Measurements from ENCODE around the gene KCND3. TPM values are rescaled to one million over a fixed set of nuclear protein-coding genes. Genes with fewer than 3 reads are reported as not detected.

Gene KCND3
- total and polyA plus RNA-seq, 2 donors (not counting 3 experiments of a cell fraction or from before 2014, with no cell fraction given), result 0.03 TPM; not detected in 1

GRCh38 chr1:111948209-111949171 lies 41.0 kb downstream of the KCND3 start:
- ChIA-PET CTCF (no interaction called here), POLR2A (no interaction called here)
- BruUV-seq (replicated peaks), result no TSS peak
- FAIRE-seq, result no peak
- Histone ChIP-seq H4K20me1 (replicated peaks; ENCODE audit: control insufficient read depth, extremely low read depth, insufficient read depth, low read length) (no peaks in the 10 kb centered on the region), H3K9ac (replicated peaks; ENCODE audit: extremely low read depth, insufficient read depth, low read length) (no peak overlapping the region), H3K4me3 (replicated peaks in 1 of 3; ENCODE audit: insufficient read depth in 1 of 3, low read depth in 1 of 3, low read length in 3 of 3) (no peak overlapping the region), H2AFZ (ENCODE audit: low read depth, low read length) (no peak overlapping the region), H3K27ac (ENCODE audit: insufficient read depth, low read depth, low read length) (no peak overlapping the region), H3K9me1 (replicated peaks; ENCODE audit: control insufficient read depth, extremely low read depth, insufficient read depth, low read length) (no peaks in the 10 kb centered on the region), H3K4me1 (ENCODE audit: control insufficient read depth, extremely low read depth, insufficient read depth, low read length) (no peaks in the 10 kb centered on the region), H3K4me2 (ENCODE audit: insufficient read depth, low read length) (no peak overlapping the region), H3K27me3 (ENCODE audit: control insufficient read depth in 2 of 2, insufficient read depth in 2 of 2, low read length in 2 of 2) (no peaks in the 10 kb centered on the region), H3K79me2 (ENCODE audit: control insufficient read depth, insufficient read depth, low read length) (no peaks in the 10 kb centered on the region), H3K9me3 (replicated peaks; ENCODE audit: control insufficient read depth, insufficient read depth, low read length) (no peaks in the 10 kb centered on the region), H3K36me3 (ENCODE audit: control insufficient read depth in 2 of 2, extremely low read depth in 1 of 2, insufficient read depth in 2 of 2, low read length in 2 of 2) (no peaks in the 10 kb centered on the region)
- no peak for TF ChIP-seq GATA2 (IDR thresholded peaks at IDR 0.05; ENCODE audit: insufficient read depth, insufficient read length, low read depth, low read length)
- TF ChIP-seq JUN (IDR thresholded peaks at IDR 0.05; ENCODE audit: borderline replicate concordance, insufficient read depth, insufficient read length, low read depth), result no peak
- TF ChIP-seq POLR2A (IDR thresholded peaks at IDR 0.05; ENCODE audit: low read depth, low read length), result no peak
- no peak for TF ChIP-seq MYC (IDR thresholded peaks at IDR 0.05; ENCODE audit: low read depth, low read length)
- no peak for TF ChIP-seq MAX (IDR thresholded peaks at IDR 0.05; ENCODE audit: insufficient read depth, insufficient read length)
- TF ChIP-seq POLR2AphosphoS5 (IDR thresholded peaks at IDR 0.05; ENCODE audit: insufficient read depth, low read depth, low read length), result no peak
- TF ChIP-seq FOS (IDR thresholded peaks at IDR 0.05; ENCODE audit: borderline replicate concordance, insufficient read depth, low read length), result no peak
- no peak for TF ChIP-seq EZH2 (IDR thresholded peaks at IDR 0.05; ENCODE audit: borderline replicate concordance, low read depth, low read length, severe bottlenecking)
- no peak for TF ChIP-seq CTCF (IDR thresholded peaks at IDR 0.05; ENCODE audit: extremely low read depth in 1 of 2, insufficient read depth in 1 of 2, low read depth in 1 of 2, low read length in 2 of 2)
- no peak for DNase-seq (ENCODE audit: low read depth, low spot score)
- dilution Hi-C loops (cut with MboI; ENCODE audit: extremely low pct_ligation_motif_present, low sequenced_read_pairs), result no loop called here
- intact Hi-C loops (cut with micrococcal nuclease), result no loop called here

Data from endothelial cell of umbilical vein (primary cell).